Measurements from ENCODE around the gene MOGAT1.
"Not testable (repeated sequence)": the region's sequence is repeated elsewhere in the genome, so short reads cannot be mapped to it uniquely, and the experiment has no call there.

MOGAT1 gene

GRCh38 chr2:222709191-222709891 lies 37.9 kb downstream of the MOGAT1 start:
- H3K4me3 ChIP-seq (ENCODE audit: low read depth, low read length): no peak overlapping the region

- H3K4me3 ChIP-seq (ENCODE audit: low read depth, low read length): no peak overlapping the region
Measured at GRCh38 chr2:222710736-222711135, 39.3 kb downstream of the MOGAT1 start.

- H3K4me3 ChIP-seq (ENCODE audit: low read depth, low read length): no peak overlapping the region
Measured at GRCh38 chr2:222711315-222711940, 40.0 kb downstream of the MOGAT1 start.

- H3K4me3 ChIP-seq (ENCODE audit: low read depth, low read length): no peak overlapping the region
Measured at GRCh38 chr2:222713002-222713401, 41.5 kb downstream of the MOGAT1 start.

GRCh38 chr2:222714361-222715241 lies 43.1 kb downstream of the MOGAT1 start:
- no peak overlapping the region for H3K4me3 ChIP-seq (ENCODE audit: low read depth, low read length)

GRCh38 chr2:222715742-222716141 lies 44.3 kb downstream of the MOGAT1 start:
- no peak overlapping the region for H3K4me3 ChIP-seq (ENCODE audit: low read depth, low read length)

- not testable (repeated sequence) for H3K4me3 ChIP-seq (ENCODE audit: low read depth, low read length)
Measured at GRCh38 chr2:222719787-222720186, 48.3 kb downstream of the MOGAT1 start.

GRCh38 chr2:222721597-222721996 lies 50.1 kb downstream of the MOGAT1 start:
- H3K4me3 ChIP-seq (ENCODE audit: low read depth, low read length): not testable (repeated sequence)

GRCh38 chr2:222722327-222722946 lies 51.0 kb downstream of the MOGAT1 start:
- no peak overlapping the region for H3K4me3 ChIP-seq (ENCODE audit: low read depth, low read length)

- no peak overlapping the region for H3K4me3 ChIP-seq (ENCODE audit: low read depth, low read length)
Measured at GRCh38 chr2:222724208-222724607, 52.8 kb downstream of the MOGAT1 start.

GRCh38 chr2:222728621-222729020 lies 57.2 kb downstream of the MOGAT1 start:
- H3K4me3 ChIP-seq (ENCODE audit: low read depth, low read length): no peak overlapping the region

GRCh38 chr2:222730366-222730999 lies 59.0 kb downstream of the MOGAT1 start:
- H3K4me3 ChIP-seq (ENCODE audit: low read depth, low read length): no peak overlapping the region

GRCh38 chr2:222731201-222731621 lies 59.8 kb downstream of the MOGAT1 start:
- H3K4me3 ChIP-seq (ENCODE audit: low read depth, low read length): no peak overlapping the region

- no peak overlapping the region for H3K4me3 ChIP-seq (ENCODE audit: low read depth, low read length)
Measured at GRCh38 chr2:222732489-222733178, 61.2 kb downstream of the MOGAT1 start.

GRCh38 chr2:222733470-222733845 lies 62.0 kb downstream of the MOGAT1 start:
- no peak overlapping the region for H3K4me3 ChIP-seq (ENCODE audit: low read depth, low read length)

GRCh38 chr2:222733846-222734702 lies 62.6 kb downstream of the MOGAT1 start:
- H3K4me3 ChIP-seq (ENCODE audit: low read depth, low read length): no peak overlapping the region

- H3K4me3 ChIP-seq (ENCODE audit: low read depth, low read length): no peak overlapping the region
Measured at GRCh38 chr2:222734703-222735014, 63.2 kb downstream of the MOGAT1 start.

- H3K4me3 ChIP-seq (ENCODE audit: low read depth, low read length): no peak overlapping the region
Measured at GRCh38 chr2:222736301-222736700, 64.8 kb downstream of the MOGAT1 start.

GRCh38 chr2:222736924-222737323 lies 65.5 kb downstream of the MOGAT1 start:
- no peak overlapping the region for H3K4me3 ChIP-seq (ENCODE audit: low read depth, low read length)
